Inferior parietal cortex (tissue), 1 donor: ENCODE results near the gene TNNT2.

Experiments
- DNase-seq: peaks from one replicate; pipeline ENCODE4 v3.0.0-alpha.2; 2016; ENCODE audit errors: extremely low spot score

TNNT2 gene

DNA sequence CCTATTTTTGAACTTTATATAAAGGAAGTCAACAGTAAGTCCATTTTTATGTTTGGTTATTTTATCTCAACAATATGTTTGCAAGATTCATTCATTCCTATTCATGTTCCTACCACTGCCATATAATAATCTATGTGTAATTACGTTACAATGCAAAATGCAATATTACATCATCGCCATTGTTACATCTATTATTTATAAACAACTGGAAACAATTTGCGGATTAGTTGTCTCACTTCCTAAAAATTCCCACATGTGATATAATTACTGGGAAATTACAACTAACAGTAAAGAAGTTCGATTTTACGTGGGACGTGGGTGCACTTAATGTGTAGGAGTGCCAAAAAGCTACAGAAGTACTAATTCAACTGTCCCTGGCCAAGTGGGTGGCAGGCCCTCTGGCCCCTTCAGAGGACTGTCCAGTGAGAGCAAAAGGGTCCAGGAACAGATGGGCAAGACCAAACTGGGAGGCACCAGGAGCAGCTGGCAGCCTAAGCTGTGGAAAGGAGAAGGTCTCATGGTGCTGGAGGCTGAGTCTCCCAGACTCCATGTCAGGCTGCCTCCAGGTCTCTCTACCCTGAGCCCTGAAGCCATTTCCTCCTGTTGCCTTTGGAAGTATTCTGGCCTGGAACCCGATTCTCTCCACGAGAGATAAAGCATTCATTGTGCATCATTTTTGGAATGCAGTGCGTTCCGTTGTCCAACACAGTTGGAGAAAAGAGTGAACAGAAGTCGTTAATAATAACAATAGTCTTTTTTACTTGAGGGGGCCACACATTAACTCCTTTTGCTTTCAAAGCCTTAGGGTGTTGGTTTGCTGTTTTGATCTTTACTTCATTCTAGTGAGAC, 42.9 kb downstream of the TNNT2 start:
- DNase-seq = no peak

DNA sequence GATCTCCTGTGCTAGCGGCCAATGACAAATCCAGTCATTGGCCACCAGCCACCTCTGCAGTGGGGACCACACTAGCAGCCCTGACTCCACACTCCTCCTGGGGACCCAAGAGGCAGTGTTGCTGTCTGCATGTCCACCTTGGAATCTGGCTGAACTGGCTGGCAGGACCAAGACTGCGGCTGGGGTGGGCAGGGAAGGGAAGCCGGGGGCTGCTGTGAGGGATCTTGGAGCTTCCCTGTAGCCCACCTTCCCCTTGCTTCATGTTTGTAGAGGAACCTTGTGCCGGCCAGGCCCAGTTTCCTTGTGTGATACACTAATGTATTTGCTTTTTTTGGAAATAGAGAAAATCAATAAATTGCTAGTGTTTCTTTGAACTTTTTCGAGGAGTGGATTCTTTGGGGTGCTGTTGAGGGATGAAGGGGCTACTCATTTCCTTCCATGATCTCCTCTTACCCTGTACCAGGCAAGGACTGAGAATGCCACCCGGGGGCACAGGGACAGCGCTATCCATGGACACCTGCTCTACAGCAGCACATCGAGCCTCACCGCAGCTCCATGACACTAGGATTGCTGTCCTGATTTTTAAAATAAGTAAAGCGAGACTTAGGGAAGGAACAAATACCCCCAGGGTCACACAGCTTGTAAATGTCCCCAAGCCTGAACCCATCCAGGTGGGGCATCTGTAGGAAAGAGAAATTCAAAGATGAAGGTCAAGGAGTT, 44.7 kb downstream of the TNNT2 start:
- DNase-seq = no peak

DNA sequence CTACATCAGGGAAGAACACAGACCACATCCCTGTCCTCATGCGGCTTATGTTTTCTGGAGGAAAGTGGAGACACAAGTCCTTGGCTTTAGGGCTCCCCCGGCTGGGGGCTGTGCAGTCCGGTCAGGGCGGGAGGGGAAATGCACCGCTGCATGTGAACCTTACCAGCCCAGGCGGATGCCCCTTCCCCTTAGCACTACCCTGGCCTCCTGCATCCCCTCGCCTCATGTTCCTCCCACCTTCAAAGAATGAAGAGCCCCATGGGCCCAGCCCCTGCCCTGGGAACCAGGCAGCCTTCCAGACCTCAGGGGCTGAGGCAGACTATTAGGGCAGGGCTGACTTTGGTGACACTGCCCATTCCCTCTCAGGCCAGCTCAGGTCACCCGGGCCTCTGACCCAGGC, 45.5 kb downstream of the TNNT2 start:
- DNase-seq = no peak

DNA sequence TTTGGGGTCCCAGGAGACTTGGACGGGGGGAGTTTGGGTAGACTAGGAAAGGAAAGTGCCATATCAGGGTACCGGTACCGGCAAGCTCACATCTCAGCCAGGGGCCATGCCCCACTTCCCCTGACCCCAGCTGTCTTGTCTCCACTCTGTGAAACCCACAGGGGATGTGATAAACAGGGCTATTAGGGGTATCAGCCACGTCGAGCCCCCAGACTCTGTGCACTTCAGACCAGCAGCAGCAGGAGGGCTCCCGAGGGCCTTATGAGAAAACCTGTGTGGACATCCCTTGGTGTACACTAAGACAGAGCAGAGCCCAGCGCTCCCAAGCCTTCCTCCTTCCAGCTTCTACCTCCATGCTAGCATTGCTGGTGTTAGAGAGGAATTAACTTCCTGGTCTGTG, 46.3 kb downstream of the TNNT2 start:
- no peak for DNase-seq

DNA sequence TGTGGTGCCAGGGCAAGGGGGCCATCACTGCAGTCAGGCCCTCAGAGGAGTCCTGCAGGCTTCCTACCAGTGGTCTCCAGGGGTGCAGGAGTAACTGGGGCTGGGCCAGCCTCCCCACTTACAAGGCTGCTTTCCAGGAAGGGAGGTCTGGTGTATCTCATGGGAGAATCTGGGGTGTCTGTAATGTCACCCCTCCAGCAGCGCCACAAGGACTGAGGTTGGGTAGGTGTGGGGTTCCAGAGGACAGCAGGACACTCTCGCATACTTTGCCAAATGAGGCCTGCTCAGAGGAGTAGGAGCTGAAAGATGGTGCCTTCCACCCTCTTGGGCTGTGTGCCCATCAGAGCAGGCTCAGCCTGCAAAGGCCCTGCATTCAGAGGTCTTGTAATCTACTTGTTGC, 46.9 kb downstream of the TNNT2 start:
- no peak for DNase-seq

DNA sequence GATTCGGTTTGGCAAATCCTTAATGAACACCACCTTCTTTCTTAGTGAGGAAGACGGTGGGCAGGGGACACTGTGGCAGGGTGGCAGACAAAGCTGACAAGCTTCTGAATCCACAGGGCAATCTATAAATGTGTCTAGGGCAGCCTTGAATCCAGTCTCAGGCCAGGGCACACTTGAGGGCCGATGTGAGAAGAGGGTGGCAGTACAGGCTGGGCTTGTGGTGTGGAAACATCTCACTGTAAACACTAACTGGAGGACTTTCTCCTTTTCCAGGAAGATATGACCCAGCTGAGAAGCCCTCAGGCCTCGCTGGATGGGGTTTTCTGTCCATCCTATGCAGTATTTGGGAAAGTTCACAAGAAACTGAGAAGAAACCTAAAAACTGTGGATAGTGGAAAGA, 47.7 kb downstream of the TNNT2 start:
- DNase-seq = no peak

DNA sequence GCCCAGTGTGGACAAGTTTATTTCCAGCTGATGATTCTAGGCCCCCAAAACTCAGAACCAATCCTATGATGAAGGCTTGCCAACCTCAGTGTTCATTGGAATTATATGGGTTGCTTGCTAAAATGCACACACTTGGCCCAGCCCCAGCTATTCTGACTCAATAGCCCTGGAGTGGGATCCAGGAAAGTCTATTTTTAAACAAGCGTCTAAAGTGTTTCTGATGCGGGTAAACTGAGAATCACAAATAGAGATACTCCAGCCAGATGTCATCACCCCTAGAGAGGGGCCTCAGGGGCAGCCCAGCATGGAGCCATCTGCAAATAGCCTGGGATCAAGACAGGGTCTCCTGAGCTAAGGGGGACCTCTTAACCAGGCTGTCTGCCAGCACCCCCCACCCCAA, 48.2 kb downstream of the TNNT2 start:
- no peak for DNase-seq

GRCh38 chr1:201328576-201328975, 48.9 kb downstream of the TNNT2 start:
- no peak for DNase-seq

DNA sequence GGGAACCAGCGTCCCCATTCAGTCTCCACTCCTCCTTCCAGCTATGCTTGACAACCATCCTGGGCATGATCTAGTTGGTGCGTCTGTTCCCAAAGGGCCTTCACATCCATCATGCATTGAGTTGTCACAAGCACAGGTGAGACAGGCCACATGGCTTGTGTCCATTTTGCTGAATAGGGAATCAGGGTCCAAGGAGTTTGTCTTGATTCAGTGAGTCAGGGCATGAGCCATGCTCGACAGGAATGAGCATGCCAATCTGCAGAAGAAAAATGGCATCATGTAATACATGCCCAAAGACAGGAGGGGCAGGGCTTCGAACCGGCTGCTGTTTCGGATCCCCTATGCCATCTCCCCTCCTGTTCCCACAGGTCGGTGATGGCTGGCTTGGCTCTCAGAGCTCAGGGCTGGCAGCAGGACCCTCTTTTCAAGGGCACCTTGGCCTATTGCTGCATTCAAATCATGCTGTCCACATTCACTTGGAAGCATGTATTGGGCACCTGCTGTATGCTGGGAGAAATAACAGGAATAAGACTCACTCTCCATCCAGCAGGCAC, 49.7 kb downstream of the TNNT2 start:
- no peak for DNase-seq

DNA sequence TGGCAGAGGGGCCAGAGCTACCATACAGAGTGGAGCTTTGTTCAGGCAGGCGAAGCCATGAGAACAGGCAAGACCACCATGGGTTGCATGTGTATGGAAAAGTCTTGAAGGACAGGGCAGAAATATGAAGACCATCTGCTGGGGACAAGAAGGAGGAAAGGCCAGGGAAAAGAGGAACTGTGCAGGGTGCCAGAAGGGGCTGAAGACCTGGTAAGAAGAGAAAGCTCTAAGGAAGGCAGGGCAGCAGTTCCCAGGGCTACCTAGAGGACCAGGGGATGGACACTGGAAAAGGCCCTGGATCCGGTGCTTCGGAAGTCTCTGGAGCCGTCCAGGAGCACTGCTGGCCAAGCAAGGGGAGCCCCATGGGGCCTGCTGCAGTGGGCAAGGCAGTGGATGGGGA, 50.8 kb downstream of the TNNT2 start:
- no peak for DNase-seq

GRCh38 chr1:201325678-201326060, 51.8 kb downstream of the TNNT2 start:
- DNase-seq = no peak

DNA sequence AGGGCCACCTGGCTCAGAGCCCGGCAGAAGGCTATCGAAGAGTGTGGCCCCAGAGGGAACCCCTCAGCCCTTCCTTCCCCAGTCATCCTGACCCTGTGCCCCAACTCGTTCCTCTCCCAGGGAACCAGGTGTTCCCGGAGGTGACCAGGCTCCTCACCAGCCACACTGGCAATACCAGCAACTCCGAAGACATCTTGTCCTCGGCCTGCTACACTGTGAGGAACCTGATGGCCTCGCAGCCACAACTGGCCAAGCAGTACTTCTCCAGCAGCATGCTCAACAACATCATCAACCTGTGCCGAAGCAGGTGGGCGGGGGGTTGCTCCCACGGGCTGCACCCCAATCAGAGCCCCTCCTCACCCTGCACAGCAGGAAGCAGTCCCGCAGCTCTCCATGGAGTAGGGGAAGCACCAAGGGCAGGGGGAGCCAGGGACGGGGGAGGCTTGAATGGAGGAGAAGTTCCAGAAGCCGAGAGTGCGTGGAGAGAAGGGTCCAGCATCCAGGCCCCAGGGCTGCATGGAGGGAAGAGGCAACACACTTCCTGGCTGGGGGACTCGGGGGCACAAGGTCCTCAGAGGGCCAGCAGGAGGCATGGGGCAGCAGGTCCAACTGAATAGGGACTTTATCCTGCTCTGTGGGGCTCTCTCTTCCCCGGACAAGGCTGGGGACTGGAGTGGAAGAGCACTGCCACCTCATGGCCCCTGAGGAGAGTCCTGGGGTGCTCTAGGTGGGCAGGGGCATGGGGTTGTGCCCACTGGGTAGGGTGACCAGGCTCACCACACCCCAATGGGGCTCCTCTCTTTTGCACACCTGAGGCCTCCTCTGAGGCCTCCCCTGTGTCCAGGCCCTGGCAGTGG, 52.4 kb downstream of the TNNT2 start:
- DNase-seq = no peak

DNA sequence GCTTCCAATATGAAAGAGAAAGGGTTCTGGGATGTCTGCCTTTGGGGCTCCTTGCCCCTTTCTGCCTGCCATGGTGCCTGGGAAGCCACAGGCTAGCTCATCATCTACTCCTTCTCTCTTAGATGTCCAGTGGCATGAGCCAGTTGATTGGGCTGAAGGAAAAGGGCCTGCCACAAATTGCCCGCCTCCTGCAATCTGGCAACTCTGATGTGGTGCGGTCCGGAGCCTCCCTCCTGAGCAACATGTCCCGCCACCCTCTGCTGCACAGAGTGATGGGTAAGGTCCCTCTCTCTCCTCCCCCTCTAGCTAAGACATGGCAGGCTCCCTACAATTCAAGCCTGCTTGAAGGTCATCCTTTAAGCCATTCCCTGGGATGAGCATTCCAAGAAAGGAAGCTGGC, 53.2 kb downstream of the TNNT2 start:
- DNase-seq = no peak

DNA sequence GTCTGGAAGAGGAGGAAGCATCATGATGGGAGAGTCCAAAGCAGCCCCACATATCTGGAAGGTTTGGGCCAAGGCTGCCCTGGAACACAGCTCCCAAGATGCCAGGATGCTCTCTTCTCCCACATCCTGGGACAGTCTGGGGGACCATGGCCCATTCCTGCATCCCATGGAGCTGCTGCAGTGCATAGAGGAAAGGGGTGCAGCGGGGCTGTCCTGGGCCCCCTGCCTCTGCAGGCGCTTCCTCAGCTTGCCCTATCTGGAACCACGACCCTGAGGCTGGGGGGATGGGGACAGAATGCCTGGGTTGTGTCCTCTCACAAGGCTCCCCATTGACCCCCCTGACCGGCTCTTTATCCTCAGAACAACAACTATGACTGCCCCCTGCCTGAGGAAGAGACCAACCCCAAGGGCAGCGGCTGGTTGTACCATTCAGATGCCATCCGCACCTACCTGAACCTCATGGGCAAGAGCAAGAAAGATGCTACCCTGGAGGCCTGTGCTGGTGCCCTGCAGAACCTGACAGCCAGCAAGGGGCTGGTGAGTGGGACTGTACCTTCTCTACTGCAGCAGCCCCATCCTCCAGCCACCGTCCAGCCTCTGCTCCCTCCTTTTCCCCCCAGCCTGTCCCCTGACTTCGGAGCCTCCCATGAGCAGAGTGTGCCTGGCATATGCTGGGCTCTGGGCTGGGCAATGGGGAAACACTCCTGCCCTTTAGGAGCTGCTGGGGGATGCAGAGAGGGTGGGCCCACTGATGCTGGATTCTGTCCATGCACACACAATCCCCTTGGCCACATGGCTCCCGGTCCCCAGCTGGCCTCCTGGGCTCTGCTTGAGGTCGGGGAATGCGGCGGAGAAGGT, 54.6 kb downstream of the TNNT2 start:
- no peak for DNase-seq

GRCh38 chr1:201321826-201322390, 55.6 kb downstream of the TNNT2 start:
- DNase-seq = no peak

GRCh38 chr1:201320168-201320788, 57.2 kb downstream of the TNNT2 start:
- no peak for DNase-seq

DNA sequence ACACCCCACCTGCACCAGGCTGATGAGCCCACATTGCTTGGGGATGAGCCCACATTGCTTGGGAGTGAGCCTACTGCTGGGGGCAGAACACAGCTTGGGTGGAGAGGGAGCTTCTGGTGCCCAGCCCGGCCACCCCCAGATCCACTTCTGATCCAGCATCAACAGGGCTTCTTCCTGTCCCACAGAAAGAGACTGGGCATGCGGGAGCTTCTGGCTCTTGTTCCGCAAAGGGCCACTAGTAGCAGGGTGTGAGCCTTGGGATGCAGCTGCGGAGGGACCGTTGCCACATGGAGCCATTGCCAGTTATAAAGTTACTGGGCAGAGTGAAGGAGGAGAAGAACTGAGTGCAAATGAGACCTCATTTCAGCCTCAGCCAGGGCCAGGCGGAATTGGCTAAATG, 57.8 kb downstream of the TNNT2 start:
- DNase-seq = no peak

DNA sequence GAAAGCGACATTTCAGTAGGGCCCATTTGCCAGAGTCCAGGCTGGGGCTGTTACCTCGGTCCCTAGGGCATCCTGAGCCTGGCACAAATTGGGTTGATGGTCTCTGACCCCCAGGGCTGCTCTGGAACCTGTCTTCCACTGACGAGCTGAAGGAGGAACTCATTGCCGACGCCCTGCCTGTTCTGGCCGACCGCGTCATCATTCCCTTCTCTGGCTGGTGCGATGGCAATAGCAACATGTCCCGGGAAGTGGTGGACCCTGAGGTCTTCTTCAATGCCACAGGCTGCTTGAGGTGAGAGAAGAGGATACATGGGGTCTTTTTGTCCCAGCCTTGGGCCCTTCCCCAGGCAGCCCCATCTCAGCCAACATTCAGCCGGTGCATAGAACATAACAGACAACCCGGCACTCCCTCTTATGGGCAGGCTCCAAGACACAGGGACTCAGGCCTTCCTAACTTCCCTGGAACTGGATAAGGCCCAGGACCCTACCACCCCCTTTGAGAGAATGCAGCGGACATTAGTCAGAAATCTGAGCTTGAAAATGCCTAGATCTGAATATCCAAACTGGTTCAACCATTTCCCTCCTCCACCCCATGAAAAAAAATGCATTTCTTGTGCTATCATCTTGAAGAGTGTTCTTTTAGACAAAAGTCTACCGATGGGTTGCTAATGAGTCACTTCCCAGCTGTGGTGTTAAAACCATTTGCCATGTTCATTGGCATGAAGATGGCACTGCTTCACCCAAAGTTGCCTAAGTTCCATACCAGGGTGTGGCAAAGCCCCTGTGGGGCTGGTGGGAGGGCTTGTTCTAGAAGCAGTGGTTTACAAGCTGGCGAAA, 58.8 kb downstream of the TNNT2 start:
- peak; percentile 12 for DNase-seq

DNA sequence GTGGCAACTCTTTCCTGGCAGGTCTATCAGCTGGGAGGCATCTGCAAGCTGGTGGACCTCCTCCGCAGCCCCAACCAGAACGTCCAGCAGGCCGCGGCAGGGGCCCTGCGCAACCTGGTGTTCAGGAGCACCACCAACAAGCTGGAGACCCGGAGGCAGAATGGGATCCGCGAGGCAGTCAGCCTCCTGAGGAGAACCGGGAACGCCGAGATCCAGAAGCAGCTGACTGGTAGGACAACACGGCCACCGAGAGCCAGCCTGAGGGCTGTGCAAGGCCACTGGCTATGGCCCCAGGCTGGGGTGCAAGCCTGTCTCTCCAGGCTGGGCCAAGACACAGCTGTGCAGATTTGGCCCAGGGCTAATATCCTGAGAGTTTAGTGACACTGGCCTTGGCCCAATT, 59.9 kb downstream of the TNNT2 start:
- no peak for DNase-seq
